Hematopoietic multipotent progenitor cell treated with erythropoietin and hydrocortisone succinate and interleukin-3 and kit ligand, for 15 days (in vitro differentiated cells): Measurements from ENCODE around the gene GPR45.
"Not testable (repeated sequence)": the region's sequence is repeated elsewhere in the genome, so short reads cannot be mapped to it uniquely, and the experiment has no call there.

Source experiments
- DNase-seq: peaks from one replicate; pipeline ENCODE4 v3.0.0-alpha.2; 2015; ENCODE audit warnings: low spot score

GPR45 gene, protein sequence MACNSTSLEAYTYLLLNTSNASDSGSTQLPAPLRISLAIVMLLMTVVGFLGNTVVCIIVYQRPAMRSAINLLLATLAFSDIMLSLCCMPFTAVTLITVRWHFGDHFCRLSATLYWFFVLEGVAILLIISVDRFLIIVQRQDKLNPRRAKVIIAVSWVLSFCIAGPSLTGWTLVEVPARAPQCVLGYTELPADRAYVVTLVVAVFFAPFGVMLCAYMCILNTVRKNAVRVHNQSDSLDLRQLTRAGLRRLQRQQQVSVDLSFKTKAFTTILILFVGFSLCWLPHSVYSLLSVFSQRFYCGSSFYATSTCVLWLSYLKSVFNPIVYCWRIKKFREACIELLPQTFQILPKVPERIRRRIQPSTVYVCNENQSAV

GRCh38 chr2:105241443-105241842 is at the start of gene GPR45:
GPR45 (plus strand) TSS chr2:105241743; CDS start chr2:105241859, 116 bp downstream.
- DNase-seq, result no peak

- no peak for DNase-seq
Observed at GRCh38 chr2:105194022-105194675, 47.4 kb upstream of the GPR45 start.

DNA sequence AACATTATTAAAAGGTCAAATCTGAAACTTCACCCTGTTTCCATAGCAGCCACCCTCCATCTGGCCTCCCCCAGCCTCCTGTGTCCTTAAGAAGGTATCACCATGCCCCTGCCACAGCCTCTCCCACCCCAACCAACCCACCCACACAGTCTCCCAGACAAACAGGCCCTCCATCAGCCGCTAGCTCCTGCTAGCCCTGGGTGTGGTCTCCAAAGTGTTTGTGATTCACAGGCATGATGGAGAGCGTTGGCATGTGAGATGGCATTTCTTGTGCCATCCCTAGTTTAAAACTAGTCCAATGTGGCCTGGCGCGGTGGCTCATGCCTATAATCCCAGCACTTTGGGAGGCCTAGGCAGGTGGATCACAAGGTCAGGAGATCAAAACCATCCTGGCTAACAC is 44.9 kb upstream of the GPR45 start:
- DNase-seq, result no peak

GRCh38 chr2:105215586-105216192 is 25.9 kb upstream of the GPR45 start:
- no peak for DNase-seq

- DNase-seq, result no peak
Observed at GRCh38 chr2:105220604-105221003, 20.9 kb upstream of the GPR45 start.

DNA sequence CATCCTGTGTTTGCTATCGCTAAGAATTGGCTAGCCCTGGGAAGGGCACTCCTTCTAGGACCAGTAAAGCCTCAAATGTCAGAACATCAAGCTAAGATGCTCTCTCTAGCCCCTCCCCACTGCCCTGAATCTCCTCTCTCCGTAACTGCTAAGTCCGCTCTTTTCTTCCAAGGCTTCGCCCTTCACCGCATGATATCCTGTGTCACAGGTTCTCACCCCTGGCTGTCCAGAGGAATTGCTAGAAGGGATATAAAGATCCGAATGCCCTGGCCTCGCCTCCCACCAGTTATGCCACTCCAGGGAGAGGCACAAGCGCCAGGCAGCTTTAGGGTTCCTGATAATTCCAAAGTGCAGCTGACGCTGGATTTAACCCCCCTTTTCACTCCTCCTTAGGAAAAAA is 17.1 kb upstream of the GPR45 start:
- no peak for DNase-seq

DNA sequence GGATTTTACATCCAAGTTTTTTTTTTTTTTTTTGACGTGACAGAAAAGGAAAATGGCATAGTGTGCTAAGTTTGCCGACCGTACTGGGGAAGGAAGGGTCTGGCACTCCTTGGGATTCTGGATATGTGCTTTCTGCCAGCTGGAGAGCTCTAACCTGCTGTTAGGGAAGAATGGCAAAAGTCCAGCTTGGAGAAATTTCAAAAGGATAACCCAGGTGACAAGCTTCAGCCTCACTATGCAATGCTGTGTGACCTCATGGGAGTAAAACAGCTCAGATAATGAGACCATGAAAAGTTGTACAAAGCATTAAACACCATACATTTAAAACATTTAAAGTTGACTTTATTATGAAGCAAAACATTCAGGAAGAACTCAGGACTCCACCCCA is 10.3 kb upstream of the GPR45 start:
- no peak for DNase-seq

DNA sequence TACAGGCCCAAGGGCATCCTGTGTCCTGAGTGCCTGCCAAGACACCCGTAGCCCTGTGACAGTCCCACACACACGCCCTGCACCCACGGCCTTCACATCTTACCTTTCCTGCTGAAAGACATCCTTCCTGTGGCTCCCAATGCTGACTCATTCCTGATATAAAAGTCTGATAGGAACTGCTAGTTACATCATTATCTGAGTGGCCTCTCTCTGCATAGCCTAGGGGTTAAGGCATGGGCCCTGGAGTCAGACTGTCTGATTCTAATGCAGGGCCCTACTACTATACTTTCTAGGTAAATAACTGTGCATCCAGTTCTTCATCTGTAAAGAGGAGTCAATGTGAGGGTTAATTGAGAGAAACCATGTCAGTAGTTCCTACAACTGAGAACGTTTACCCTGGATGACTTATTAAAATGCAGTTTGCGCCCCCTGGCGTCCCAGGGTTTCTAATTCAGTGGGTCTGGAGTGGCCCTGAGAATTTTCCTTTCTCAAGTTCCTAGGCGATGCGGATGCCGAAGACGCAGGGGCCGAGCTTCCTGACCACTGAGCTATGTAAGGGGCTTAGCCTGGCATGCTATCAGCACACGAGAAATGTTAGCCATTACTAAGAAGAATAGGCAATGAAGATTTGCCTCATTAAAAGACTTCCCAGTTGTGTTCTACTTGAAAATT is 6.0 kb upstream of the GPR45 start:
- peak; percentile 50 for DNase-seq

DNA sequence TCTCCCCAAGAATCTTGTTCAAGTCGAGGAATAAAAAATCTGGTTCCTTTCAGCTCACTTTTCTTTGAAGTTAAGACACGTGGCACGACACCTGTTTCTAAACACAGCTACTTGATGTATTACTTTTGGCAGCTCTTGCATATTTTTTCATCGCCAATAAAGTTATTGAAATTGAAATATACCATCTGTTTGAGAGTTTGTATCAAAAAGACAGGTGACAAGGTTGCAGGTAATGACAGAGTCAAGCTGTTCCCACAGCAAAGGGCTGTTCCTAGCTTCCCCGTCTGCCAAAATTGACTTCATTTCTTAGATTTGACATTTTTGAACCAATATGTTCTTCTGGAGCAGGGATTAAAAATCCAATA is 5.5 kb upstream of the GPR45 start:
- DNase-seq, result no peak

GRCh38 chr2:105237045-105237765 is 4.3 kb upstream of the GPR45 start:
- DNase-seq, result no peak

- DNase-seq, result no peak
Observed at GRCh38 chr2:105238664-105239240, 2.8 kb upstream of the GPR45 start.

GRCh38 chr2:105239924-105240323 is 1.6 kb upstream of the GPR45 start:
- DNase-seq, result no peak

DNA sequence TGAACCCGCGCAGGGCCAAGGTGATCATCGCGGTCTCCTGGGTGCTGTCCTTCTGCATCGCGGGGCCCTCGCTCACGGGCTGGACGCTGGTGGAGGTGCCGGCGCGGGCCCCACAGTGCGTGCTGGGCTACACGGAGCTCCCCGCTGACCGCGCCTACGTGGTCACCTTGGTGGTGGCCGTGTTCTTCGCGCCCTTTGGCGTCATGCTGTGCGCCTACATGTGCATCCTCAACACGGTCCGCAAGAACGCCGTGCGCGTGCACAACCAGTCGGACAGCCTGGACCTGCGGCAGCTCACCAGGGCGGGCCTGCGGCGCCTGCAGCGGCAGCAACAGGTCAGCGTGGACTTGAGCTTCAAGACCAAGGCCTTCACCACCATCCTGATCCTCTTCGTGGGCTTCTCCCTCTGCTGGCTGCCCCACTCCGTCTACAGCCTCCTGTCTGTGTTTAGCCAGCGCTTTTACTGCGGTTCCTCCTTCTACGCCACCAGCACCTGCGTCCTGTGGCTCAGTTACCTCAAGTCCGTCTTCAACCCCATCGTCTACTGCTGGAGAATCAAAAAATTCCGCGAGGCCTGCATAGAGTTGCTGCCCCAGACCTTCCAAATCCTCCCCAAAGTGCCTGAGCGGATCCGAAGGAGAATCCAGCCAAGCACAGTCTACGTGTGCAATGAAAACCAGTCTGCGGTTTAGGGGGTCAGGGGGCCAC is 897 bp downstream of the GPR45 start:
- DNase-seq, result no peak

GRCh38 chr2:105243961-105244360 is 2.4 kb downstream of the GPR45 start:
- DNase-seq, result no peak

- no peak for DNase-seq
Observed at GRCh38 chr2:105244451-105244850, 2.9 kb downstream of the GPR45 start.

GRCh38 chr2:105248316-105249070 is 7.0 kb downstream of the GPR45 start:
- DNase-seq, result no peak

- no peak for DNase-seq
Observed at GRCh38 chr2:105249181-105249580, 7.6 kb downstream of the GPR45 start.

DNA sequence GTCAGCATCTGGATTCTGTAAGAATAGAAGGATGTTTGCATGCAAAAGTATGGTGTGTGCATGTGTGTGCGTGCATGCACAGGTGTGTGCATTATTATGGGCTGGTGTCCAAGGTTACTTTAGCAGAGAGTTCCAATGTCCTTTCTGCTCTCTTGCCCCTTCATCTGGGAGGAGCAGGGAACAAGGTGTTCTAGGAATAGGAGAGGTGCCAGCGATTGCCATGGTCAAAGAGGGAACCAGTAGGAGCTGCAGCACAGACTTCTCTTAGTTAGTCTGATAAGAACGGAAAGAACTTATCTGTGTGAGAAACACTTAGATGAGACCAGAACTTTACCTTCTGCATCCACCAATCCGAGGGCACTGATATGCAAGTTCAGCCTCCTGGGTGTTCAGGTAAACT is 8.3 kb downstream of the GPR45 start:
- DNase-seq, result no peak

DNA sequence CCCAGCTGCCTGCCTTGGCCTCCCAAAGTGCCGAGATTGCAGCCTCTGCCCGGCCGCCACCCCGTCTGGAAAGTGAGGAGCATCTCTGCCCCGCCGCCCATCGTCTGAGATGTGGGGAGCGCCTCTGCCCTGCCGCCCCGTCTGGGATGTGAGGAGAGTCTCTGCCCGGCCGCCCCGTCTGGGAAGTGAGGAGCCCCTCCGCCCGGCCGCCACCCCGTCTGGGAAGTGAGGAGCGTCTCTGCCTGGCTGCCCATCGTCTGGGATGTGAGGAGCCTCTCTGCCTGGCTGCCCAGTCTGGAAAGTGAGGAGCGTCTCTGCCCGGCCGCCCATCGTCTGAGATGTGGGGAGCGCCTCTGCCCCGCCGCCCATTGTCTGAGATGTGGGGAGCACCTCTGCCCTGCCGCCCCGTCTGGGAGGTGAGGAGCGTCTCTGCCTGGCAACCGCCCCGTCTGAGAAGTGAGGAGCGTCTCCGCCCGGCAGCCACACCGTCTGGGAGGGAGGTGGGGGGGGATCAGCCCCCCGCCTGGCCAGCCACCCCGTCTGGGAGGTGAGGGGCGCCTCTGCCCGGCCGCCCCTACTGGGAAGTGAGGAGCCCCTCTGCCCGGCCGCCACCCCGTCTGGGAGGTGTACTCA is 9.6 kb downstream of the GPR45 start:
- not testable (repeated sequence) for DNase-seq

- DNase-seq, result no peak
Observed at GRCh38 chr2:105252271-105252670, 10.7 kb downstream of the GPR45 start.
